GM18858 (cell line): ENCODE data around the gene MEGF11.

ENCODE experiments used
- ATAC-seq: cut with Tn5 transposase; IDR thresholded peaks from one replicate; pipeline ENCODE4 v1.9.1; 2021; ENCODE audit not compliant: unreplicated experiment

The MEGF11 gene

DNA sequence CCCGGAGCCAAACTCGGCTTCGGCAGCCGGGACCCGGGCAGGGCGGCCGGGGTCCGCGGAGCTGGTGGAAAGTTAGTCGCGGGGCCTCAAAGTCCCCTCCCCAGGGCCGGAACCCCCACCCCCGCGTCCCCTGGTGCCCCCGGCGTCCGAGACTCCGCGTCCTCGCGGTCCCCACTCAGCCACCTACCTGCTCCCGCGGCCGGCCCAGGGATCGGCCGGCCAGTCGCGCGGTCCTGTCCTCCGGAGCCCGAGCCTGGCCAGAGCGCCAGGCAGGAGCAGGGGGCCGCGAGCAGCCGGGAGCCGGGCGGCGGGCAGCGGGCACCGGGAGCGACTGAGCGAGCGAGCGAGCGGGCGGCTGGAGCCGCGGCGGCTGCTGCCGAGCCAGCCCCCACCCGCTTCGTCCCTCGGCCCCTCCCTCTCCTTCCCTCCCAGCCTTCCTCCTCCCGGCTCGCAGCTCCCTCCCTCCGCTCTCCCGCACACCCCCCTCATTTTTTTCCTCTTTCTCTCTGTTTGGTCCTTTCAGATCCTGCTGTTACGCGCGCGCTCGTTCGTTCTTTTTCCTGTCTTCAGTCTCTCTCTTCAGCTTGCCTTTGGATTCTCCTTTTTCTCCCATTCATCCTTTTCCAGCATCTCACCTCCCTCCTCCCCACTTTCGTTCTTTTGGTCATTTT is at the start of gene MEGF11:
MEGF11 (minus strand) TSS at position 333 of the 671 bp plus-strand sequence. CDS start 125,347 bp downstream, outside the sequence.
- ATAC-seq: no peak

DNA sequence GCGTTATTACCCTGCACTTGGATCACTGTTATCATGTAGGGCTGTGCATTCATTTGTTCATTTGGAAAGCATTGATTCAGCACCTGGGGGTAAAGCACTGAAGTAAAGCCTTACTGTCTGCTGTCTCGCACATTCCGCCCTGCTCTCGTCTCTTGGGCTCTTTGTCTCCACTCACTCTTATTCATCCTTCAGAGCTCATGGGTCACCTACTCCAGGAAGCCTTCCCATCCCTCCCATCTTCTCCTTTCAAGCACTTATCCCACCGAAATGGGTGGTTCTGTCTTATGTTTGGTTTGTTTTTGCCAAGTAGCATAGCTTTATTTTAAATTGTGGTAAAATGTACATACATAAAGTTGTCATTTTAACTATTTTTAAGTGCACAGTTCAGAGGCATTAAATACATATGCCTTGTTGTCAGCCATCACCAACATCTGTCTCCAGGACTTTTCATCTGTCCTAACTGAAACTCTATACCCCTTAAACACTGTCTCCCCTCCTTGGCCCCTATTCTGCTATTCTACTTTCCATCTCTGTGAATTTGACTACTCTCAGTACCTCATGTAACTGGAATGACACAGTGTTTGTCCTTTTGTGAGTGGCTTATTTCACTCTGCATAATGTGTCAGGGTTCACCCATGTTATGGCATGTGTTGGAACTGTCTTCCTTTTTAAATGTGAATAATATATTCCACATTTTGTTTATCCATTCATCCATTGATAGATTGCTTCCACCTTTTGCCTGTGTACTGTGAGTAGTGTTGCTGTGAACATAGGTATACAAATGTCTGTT is 49.1 kb upstream of the MEGF11 start:
- no peak for ATAC-seq

DNA sequence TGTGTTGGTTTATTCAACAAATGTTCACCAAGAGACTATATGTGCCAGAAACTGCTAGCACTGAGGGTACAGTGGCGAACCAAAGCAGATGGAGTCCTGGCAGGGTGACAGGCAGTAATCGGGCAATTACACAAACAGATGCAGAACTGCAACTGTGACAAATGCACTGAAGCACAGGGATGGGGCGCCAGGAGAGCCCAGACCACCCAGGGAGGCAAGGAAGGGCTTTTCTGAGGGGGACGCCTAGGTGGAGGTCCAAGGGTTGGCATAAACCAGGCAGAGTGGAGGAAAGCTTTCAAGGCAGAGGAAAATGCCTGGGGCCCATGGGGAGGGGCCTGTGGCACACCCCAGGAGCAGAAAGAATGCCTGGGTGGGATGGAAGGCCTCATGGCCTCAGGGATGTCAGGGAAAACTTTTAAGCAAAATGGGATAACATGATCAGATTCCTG is 45.3 kb upstream of the MEGF11 start:
- no peak for ATAC-seq

DNA sequence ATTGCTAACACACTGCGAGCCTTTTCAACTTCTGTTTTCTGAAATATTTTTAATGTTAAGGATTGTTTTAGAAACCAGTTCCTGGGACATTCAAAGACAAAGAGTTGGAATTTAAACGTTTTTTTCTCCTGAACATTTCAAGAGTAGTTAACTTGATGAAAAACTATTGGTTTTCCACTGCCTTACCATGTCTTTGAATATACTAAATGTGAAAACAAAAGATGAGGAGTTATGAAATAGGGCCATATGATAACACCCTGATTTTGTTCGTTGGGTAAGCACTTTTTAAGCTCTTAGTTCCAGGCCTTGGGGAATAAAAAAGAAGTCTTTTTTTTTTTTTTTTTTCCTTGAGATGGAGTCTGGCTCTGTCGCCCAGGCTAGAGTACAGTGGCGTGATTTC is 42.6 kb upstream of the MEGF11 start:
- ATAC-seq: no peak

DNA sequence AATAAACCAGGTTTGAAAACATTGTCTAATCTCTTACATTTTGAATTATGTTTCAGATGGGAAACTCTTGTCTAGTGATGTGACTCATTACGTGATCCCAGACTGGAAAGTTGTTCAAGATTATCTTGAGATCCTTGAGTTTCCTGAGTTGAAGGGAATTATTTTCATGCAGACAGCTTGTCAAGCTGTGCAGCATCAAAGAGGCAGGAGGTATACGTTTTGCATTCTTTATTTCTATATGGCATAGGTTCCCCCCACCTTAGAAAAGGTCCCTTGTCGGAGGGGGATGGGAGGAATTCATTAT is 41.3 kb upstream of the MEGF11 start:
- no peak for ATAC-seq

DNA sequence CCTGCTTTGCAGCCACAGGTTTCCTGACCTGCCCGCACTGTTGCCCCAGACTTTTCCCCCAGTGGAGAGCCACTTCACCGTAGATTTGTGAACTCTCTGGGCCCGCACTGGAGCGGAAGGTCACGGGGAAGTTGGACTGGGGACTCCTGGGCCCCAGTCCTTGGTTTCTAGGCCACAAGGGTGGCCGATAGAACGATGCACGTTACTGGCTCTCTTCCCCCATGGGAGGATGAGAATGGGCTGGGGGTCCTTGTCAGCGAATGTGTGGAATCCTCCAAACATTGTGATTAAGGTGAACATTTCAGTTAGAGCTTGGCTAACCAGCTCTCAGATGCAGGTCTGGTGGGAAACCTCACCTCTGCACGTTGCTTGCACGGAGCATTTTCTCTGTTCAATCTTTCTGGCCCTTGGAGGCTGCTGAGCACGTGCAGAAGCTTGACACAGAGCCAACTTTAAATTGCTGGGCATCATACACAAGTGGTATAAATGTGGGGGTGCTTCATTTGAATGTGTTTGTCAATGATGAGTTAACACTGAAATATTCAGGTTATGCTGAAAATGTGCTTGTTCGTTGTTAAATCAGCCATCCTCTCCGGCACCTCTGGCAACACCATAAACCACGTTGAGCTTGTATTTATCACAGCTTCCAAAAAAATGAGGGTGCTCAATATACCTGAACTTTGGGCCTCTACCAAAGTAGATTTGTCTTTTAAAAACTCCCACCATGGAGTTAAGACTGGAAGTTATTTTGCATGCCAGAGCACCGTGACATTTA is 40.8 kb upstream of the MEGF11 start:
- ATAC-seq: no peak

DNA sequence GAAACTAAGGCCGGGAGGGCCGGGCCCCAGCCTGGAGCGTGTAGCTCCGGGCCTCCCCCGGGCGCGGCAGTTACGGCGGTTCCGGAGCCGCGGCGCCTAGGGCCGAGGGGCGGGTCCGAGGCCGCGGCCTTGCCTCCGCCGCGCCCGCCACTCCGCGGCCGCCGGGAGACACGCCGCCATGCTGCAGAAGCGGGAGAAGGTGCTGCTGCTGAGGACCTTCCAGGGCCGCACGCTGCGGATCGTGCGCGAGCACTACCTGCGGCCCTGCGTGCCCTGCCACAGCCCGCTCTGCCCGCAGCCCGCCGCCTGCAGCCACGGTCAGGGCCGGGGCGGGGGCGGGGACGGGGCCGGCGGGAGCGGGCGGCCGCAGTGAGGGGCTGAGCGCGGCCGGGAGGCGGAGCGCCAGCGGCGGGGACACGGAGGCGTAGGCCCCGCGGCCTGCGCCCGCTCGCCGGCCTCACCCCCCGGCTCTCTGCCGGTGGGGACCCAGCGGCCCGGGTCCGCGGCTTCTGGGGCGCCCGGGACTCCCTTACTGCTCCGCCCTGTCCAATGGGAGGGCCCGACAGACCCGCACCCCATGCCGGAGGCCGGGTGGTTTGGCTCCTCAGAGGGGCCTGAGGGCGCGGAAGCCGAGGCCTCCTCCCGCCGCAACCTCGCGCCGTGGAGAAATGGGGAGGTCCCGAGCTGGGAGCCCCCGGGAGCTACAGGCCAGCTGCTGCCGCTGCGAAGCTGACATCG is 40.0 kb upstream of the MEGF11 start, which contains the start of gene DIS3L:
DIS3L (plus strand) TSS at position 150 of the 738 bp plus-strand sequence; CDS start at position 179, 29 bp downstream.
- peak; percentile 48 for ATAC-seq

DNA sequence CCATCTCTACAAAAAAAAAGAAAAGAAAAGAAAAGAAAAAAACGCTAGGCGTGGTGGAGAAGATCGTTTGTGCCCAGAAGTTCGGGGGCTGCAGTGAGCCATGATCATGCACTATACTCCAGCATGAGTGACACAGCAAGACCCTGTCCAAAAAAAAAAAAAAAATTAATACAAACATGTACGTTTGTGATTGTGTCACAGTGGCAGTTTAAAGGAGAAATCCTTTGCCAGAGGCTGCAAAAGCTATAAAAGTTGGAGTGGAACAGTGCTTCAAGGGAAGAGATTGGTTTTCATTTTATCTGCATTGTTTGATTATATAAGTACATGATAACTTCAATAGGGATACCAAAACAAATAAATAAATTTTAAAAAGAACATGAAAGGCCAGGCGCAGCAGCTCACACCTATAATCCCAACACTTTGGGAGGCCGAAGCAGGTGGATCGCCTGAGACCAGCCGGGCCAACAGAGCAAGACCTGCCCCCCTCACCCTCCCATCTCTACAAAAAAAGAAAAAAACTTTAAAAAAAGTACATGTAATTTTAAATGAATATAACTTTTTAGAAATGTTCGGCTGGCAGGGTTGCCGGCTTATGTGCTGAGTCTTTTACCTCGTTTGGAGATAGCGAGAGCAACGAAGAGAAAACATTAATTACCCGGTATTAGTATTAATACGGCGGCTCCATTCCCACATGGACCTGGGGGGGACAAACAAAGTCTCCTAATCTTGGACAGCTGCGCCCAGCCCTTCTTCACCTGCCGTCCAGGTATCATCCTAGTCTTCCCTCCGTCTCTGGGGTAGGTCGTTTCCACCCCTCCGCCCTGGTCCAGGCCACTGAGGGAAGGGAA is 39.2 kb upstream of the MEGF11 start:
- ATAC-seq: no peak

DNA sequence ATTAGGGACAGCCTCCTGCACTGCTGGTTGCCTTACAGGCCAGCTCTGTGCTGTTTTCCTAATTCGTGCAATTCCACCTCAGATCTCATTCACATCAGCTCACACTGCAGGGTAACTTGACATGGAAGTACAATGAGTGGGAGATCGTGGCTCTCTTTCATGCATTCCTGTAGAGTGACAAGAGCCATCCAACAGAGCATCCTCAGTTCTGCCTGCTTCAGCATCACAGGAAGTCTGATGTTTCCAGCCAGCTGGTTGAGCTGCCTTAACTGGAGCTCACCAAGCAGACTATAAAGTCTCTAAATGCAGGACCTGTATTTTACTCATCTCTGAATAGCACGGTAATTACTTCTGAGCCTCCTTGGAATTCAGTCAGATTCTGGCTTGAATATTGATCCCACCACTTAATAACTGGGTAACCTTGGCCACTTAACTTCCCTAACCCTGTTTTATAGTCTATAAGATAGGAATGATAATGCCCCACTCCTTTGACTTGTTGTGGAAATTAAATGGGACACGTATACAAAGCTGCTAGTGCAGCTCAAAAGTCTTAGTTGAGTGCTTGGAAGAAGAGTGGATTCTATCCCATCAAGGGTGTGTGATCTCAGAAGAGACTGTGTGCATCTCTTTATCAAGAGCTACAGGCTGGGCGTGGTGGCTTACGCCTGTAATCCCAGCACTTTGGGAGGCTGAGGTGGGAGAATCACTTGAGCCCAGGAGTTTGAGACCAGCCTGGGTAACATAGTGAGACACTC is 38.4 kb upstream of the MEGF11 start:
- no peak for ATAC-seq

DNA sequence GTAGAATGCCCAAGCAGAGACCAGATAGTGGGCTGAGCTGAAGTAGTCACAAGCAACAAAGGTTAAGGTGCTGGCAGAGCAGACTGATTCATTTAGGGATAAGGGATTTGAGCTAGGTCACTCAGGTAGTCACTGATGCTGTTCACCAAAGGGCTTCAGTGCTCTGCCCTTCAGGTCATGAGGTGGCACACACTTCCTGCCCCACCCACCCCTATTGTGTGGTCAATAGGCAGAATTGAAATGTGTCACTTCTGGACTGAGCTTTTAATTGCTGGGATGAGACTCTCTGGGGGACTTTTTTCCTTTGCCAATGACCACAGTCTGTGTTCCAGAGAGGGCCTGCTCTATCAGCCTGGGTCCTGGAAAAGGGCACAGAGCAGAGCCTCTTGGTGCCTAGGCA is 37.0 kb upstream of the MEGF11 start:
- ATAC-seq: no peak

DNA sequence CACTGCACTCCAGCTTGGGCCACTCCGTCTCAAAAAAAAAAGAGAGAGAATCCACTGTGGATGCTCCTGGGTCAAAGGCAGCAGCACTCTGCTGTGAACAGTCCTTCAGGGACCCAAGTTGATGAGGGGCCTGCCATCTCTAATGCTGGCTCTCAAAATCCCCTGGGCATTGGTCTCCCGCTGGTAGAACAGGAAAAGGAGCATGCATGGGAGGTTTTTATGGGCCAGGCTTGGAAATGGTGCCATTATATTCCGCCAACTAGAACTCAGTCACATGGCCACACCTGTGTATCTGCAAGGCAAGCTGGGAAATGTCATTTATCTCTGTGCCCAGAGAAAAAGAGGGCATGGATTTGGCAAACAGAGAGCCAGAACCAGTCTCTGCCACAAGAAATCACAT is 36.5 kb upstream of the MEGF11 start:
- ATAC-seq: no peak

DNA sequence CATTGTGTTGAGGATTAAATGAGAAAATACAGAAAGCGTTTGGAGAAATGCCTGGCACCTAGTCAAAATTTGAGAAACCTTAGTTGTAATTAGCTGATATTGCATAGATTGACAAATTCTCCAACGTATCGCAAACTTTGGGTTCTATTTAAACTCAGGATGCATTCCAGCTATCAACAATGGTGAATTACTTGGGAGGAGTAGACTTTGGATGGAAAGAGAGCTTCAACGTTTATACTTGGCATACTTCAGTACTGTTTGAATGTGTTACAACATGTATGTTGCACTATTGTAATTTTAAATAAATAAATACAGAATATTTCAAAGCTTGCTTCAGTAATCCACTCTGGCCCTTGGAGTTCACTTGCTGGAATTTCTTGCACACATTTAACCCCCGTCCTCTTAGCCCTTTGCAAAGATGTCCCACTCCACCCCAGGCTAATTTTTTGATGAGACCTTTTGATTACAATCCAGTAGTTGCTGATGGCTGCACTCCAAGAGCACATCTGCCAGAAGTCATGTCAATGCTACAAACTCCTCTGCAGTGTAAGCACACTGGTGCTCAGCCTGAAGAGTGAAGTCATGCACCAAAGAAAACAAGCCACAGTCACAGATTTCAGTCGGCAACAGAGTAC is 35.1 kb upstream of the MEGF11 start:
- no peak for ATAC-seq

DNA sequence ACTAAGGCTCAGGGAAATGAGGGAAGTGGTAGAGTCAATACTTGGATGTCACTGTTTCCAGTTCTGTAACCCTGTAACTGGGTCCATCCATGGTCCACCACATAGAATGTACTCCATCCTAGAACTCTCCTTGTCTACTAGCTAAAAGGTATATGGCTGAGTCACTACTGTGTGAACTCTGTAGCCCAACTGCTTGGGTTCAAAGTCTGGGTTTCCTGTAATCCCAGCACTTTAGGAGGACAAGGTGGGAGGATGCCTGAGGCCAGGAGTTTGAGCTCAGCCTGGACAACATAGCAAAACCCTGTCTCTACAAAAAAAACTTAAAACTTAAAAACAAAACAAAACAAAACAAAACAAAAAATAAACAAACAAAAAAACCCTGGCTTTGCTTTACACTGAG is 34.5 kb upstream of the MEGF11 start:
- no peak for ATAC-seq

DNA sequence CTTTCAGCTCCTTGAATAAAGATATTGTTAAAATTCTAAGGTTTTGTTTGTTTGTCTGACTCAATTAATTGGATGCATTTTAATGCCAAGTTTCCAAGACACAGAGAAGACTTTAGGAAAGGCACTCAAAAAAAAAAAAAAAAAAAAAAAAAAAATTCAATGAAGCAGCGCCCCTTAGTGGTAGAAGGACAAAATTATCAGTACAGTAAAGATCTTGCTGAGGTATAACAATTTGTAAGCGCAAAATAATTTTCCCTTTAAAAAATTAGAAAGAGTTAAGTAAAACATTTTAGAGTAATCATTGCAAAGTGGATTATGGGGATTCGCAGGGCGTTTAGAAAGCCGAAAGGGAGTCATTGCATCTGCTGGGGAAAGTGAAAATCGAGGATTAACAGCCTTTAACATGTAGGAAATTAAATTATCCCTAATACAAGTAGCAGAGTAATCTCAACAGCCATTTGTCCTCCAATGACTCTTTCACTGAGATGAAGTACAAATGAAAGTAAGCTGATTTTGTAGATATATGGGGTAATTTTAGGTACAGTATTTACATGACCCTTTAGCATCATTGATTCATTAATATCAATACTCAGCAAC is 34.0 kb upstream of the MEGF11 start:
- ATAC-seq: no peak

DNA sequence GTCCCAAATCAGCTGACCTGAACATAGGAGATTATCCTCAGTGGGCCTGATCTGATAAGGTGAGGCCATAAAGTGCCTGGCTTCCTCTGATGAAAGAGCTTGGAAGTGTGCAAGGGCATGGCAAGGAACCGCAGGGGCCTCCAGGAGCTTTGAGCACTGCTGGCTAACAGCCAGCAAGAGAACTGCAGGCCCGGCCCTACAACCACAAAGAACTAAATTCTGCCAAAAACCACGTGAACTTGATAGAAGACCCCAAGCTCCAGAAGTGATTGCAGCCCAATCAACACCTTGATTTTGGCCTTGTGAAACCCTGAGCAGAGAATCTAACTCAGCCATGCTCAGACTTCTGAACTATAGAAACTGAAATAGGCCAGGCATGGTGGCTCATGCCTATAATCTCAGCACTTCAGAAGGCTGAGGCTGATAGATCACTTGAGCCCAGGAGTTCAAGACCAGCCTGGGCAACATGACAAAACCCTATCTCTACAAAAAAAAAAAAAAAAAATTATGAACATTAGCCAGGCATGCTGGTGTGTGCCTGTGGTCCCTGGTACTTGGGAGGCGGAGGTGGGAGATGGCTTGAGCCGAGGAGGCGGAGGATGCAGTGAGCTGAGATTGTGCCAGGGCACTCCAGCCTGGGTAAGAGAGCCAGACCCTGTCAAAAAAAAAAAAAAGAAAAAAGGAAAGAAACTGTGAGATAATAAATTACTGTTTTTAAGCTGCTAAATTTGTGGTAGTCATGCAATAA is 32.2 kb upstream of the MEGF11 start:
- no peak for ATAC-seq

DNA sequence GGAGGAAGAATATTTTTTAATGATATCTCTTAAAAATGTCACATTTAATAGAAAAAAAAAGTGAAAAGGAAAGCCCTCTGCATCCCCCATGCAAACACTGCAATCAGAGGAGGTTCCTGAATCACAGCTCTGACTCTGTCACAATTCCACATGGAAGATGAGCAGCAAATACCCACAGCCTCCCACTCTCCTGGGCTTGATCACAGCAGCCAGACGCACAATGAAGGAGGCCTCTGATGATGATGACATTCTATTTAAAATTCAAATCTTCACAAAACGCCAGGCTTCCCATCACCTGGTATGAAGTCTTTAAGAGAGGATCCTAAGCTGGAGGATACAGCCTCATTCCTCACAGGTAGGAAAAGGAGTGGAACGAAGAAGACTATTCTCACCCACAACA is 30.7 kb upstream of the MEGF11 start:
- no peak for ATAC-seq

DNA sequence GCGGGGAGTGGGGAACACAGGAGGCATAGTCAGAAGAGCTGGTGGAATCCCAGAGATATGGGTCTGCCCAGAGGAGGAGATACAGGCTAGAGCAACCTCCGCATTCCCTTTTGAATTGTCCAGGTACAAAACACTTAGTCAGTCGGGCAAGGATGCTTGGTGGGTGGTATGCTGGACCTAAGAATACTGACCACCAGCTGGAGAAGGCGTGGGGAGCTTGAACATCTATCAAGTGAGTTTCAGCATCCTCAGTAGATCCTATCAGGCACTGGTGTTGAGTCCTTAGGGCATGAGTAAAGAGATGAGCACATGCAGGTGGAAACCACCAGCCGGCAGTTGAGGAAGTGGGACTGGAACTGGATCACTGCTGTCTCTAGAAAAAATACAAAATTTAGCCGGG is 25.1 kb upstream of the MEGF11 start:
- no peak for ATAC-seq

DNA sequence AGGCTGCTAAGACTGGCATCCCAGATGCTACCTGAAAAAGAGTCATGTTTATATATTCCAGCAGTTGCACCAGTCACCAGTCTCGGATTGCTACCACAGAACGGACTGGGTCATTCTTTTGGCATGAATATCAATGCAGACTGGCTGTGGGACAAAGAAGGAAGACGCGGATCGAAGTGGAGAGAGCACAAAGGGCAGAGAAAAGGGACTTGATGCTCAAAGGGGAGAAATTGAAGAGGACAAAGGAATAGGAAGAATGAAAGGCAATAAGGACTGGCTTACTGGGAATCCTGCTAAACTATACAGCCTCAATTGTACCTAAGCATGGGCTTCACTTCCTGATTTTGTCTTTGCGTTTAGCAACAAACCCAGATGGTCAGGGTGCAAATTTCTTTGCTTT is 24.5 kb upstream of the MEGF11 start:
- ATAC-seq: no peak
